A673 (cell line): Measurements from ENCODE around the gene USP48. TPM values are rescaled to one million over a fixed set of nuclear protein-coding genes. Genes with fewer than 3 reads are reported as not detected.

ENCODE experiments used
- BruUV-seq: library from RNA; stranded (reverse); fragments of 400-500 nt; replicated peaks from 2 replicates; lab custom pipeline; 2021; lab: Mats Ljungman, UMichigan
- CTCF ChIA-PET: fragments of 300-600 bp; sonication (Branson Sonifier 250); formaldehyde crosslinking; loops from one replicate; lab custom pipeline; 2022; ENCODE audit warnings: antibody characterized with exemption; lab: Charles Lee
- POLR2A ChIA-PET: fragments of 300-600 bp; sonication (Branson Sonifier 250); formaldehyde crosslinking; loops from one replicate; lab custom pipeline; 2022; ENCODE audit warnings: antibody characterized with exemption; ENCODE audit not compliant: low non-redundant PET; lab: Charles Lee
- DNase-seq: peaks from one replicate; pipeline ENCODE4 v3.0.0-alpha.2; 2015; ENCODE audit warnings: low spot score
- H3K27ac ChIP-seq: fragments of 200-600 bp; sonication (generic); 2 replicates; pipeline ENCODE4 v1.5.1; 2016; ENCODE audit warnings: mixed run types, low read depth, mild to moderate bottlenecking, mixed read lengths, antibody characterized with exemption, low read length; ENCODE audit not compliant: poor library complexity, severe bottlenecking
- H3K27me3 ChIP-seq: fragments of 200-600 bp; sonication (generic); replicated peaks from 2 replicates; pipeline ENCODE4 v1.6.1; 2017; ENCODE audit warnings: mixed run types, low read depth, mild to moderate bottlenecking, mixed read lengths, antibody characterized with exemption, low read length; ENCODE audit not compliant: insufficient read depth, poor library complexity
- H3K36me3 ChIP-seq: fragments of 200-600 bp; sonication (generic); 2 replicates; pipeline ENCODE4 v1.6.1; 2016; ENCODE audit warnings: mixed run types, mild to moderate bottlenecking, mixed read lengths, antibody characterized with exemption, low read length; ENCODE audit not compliant: insufficient read depth, poor library complexity, severe bottlenecking
- H3K4me1 ChIP-seq: fragments of 200-600 bp; sonication (generic); 2 replicates; pipeline ENCODE4 v1.6.1; 2017; ENCODE audit warnings: mixed run types, mild to moderate bottlenecking, mixed read lengths, antibody characterized with exemption, low read length; ENCODE audit not compliant: insufficient read depth, poor library complexity, severe bottlenecking
- H3K4me3 ChIP-seq: fragments of 200-600 bp; sonication (generic); 2 replicates; pipeline ENCODE4 v1.5.1; 2016; ENCODE audit warnings: low read depth, mixed run types, mild to moderate bottlenecking, mixed read lengths, low read length; ENCODE audit not compliant: poor library complexity, severe bottlenecking
- H3K9me3 ChIP-seq: fragments of 200-600 bp; sonication (generic); 2 replicates; pipeline ENCODE4 v1.6.1; 2016; ENCODE audit warnings: mixed run types, low read depth, mild to moderate bottlenecking, mixed read lengths, antibody characterized with exemption, low read length; ENCODE audit not compliant: poor library complexity, severe bottlenecking
- CTCF ChIP-seq: fragments of 300-800, 200-600 bp; sonication (generic); conservative IDR thresholded peaks from 2 replicates; pipeline ENCODE4 v1.5.1; 2017; ENCODE audit warnings: low read depth, mild to moderate bottlenecking, antibody characterized with exemption, low read length, moderate library complexity, mixed read lengths
- EZH2 ChIP-seq: fragments of 200-600 bp; sonication (generic); IDR thresholded peaks from 2 replicates; pipeline ENCODE4 v1.6.1; 2017; ENCODE audit warnings: borderline replicate concordance, low read depth, mild to moderate bottlenecking, mixed read lengths, antibody characterized with exemption, low read length; ENCODE audit not compliant: poor library complexity, severe bottlenecking
- intact Hi-C: fragments of 100-400 bp; cut with micrococcal nuclease; formaldehyde crosslinking; loops from one replicate; pipeline ENCODE4 v1.10.0; 2022; ENCODE audit not compliant: unreplicated experiment
- total RNA-seq: library from RNA; stranded (reverse); gene quantifications from 2 replicates; pipeline ENCODE4 v1.2.3, GENCODE V29; 2021

Gene USP48
- total RNA-seq, 1 experiment from 2014 or later: 74.1 TPM

GRCh38 chr1:21634806-21635535 is 148.0 kb downstream of the USP48 start:
- H3K36me3 ChIP-seq: peaks cover 5% of the 10 kb centered on the region
- intact Hi-C loops: no loop called here
- H3K27ac ChIP-seq: no peak overlapping the region
- DNase-seq: no peak
- no peaks in the 10 kb centered on the region for H3K9me3 ChIP-seq
- BruUV-seq: no TSS peak
- H3K4me1 ChIP-seq: peaks cover 38% of the 10 kb centered on the region
- TF ChIP-seq CTCF: no peak
- H3K27me3 ChIP-seq: no peaks in the 10 kb centered on the region
- ChIA-PET CTCF (no interaction called here), POLR2A (no interaction called here)
- H3K4me3 ChIP-seq: no peak overlapping the region

GRCh38 chr1:21633992-21634805 is 148.8 kb downstream of the USP48 start:
- BruUV-seq: no TSS peak
- Histone ChIP-seq H3K27ac (no peak overlapping the region), H3K36me3 (peaks cover 5% of the 10 kb centered on the region), H3K4me1 (peaks cover 33% of the 10 kb centered on the region), H3K9me3 (no peaks in the 10 kb centered on the region), H3K4me3 (no peak overlapping the region), H3K27me3 (no peaks in the 10 kb centered on the region)
- DNase-seq: no peak
- ChIA-PET POLR2A (no interaction called here), CTCF (no interaction called here)
- intact Hi-C loops: no loop called here
- TF ChIP-seq EZH2: no peak
- no peak for TF ChIP-seq CTCF

DNA sequence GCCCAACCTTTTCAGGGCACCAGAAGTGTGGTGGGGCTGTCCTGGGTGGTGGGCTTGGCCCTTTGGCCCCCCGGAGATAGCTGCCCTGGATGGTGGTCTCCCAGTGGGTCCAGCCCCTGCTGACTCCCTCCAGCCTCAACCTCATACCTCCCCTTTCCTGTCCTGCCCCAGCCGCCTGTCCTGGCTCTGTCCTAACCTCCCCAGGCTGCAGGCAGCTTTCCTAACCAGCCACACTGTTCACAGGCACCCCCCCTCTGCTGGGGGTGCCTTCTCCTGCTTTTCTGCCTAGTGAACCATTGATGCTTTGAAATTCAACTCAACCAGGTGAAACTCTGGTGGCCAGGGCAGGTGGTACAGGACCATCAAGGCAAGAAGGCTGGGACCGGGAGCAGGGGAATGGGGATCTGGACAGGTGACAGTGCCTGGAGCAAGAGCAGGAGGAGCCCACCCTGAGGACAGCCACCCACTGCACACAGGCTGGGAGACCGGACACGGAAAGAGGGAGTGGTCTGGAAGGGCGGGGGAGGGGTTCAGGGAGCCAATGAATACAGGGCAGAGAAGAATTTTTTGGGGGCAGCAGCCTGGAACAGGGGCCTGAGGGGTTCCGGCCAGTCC is 149.7 kb downstream of the USP48 start:
- BruUV-seq: no TSS peak
- H3K9me3 ChIP-seq: no peaks in the 10 kb centered on the region
- no peak for TF ChIP-seq CTCF
- TF ChIP-seq EZH2: no peak
- POLR2A ChIA-PET: no interaction called here
- DNase-seq: no peak
- intact Hi-C loops: no loop called here
- CTCF ChIA-PET: no interaction called here
- H3K36me3 ChIP-seq: peaks cover 5% of the 10 kb centered on the region
- H3K4me1 ChIP-seq: peaks cover 25% of the 10 kb centered on the region
- H3K27me3 ChIP-seq: no peaks in the 10 kb centered on the region
- H3K27ac ChIP-seq: peak overlapping the region; percentile 16
- H3K4me3 ChIP-seq: no peak overlapping the region
